Osteocyte (in vitro differentiated cells): Measurements from ENCODE around the gene SAMD14. TPM values are rescaled to one million over a fixed set of nuclear protein-coding genes. Genes with fewer than 3 reads are reported as not detected.

Source experiments
- DNase-seq: peaks from one replicate; pipeline ENCODE4 v3.0.0; 2021; ENCODE audit warnings: mixed read lengths; ENCODE audit not compliant: unreplicated experiment; ENCODE audit errors: extremely low spot score
- H3K27ac Mint-ChIP-seq: one replicate; pipeline ENCODE4 v1.8.0; 2021; ENCODE audit warnings: mild to moderate bottlenecking, mixed read lengths; ENCODE audit not compliant: unreplicated experiment
- H3K27me3 Mint-ChIP-seq: one replicate; pipeline ENCODE4 v1.8.0; 2021; ENCODE audit warnings: mixed read lengths; ENCODE audit not compliant: unreplicated experiment
- H3K36me3 Mint-ChIP-seq: one replicate; pipeline ENCODE4 v1.8.0; 2021; ENCODE audit warnings: mixed read lengths; ENCODE audit not compliant: unreplicated experiment
- H3K4me1 Mint-ChIP-seq: one replicate; pipeline ENCODE4 v1.8.0; 2021; ENCODE audit warnings: mixed read lengths; ENCODE audit not compliant: unreplicated experiment
- H3K4me3 Mint-ChIP-seq: one replicate; pipeline ENCODE4 v1.8.0; 2021; ENCODE audit warnings: mild to moderate bottlenecking, moderate library complexity, mixed read lengths; ENCODE audit not compliant: unreplicated experiment
- H3K9me3 Mint-ChIP-seq: one replicate; pipeline ENCODE4 v1.8.0; 2021; ENCODE audit warnings: mixed read lengths; ENCODE audit not compliant: unreplicated experiment
- total RNA-seq: library from RNA; stranded (reverse); gene quantifications from 2 replicates; pipeline ENCODE4 v1.2.1, GENCODE V29; 2021
- TF ChIP-seq, protein P1 (sequence below): fragments of 200-600 bp; sonication (generic); IDR thresholded peaks from 2 replicates; pipeline ENCODE4 v1.5.0; 2021; ENCODE audit warnings: antibody characterized with exemption, mild to moderate bottlenecking, moderate library complexity

SAMD14 gene
- total RNA-seq, 1 donor from 2014 or later = 36.8 TPM

DNA sequence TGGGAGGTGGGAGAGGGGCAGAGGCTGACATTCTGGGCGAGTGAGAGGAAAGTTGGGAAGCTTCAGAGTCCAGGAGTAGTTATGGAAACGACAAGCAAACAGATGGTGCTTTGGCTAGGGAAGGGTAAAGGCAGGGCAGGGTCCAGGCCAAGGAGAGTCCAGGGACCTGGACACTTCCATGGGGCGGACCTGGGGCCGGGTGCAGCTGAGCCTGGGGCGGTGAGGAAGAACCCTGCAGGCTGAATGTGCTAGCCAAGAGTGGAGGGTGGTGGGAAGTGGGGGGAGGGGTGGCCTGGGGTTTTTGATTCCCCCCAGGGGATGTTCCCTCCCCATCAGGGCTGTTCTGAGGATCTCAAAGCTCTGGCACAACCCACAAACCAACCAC is 17.9 kb upstream of the SAMD14 start:
- peaks cover 42% of the 10 kb centered on the region for H3K4me1 Mint-ChIP-seq
- H3K4me3 Mint-ChIP-seq = peak overlapping the region; percentile 91
- H3K9me3 Mint-ChIP-seq = no peaks in the 10 kb centered on the region
- TF ChIP-seq, protein P1, sequence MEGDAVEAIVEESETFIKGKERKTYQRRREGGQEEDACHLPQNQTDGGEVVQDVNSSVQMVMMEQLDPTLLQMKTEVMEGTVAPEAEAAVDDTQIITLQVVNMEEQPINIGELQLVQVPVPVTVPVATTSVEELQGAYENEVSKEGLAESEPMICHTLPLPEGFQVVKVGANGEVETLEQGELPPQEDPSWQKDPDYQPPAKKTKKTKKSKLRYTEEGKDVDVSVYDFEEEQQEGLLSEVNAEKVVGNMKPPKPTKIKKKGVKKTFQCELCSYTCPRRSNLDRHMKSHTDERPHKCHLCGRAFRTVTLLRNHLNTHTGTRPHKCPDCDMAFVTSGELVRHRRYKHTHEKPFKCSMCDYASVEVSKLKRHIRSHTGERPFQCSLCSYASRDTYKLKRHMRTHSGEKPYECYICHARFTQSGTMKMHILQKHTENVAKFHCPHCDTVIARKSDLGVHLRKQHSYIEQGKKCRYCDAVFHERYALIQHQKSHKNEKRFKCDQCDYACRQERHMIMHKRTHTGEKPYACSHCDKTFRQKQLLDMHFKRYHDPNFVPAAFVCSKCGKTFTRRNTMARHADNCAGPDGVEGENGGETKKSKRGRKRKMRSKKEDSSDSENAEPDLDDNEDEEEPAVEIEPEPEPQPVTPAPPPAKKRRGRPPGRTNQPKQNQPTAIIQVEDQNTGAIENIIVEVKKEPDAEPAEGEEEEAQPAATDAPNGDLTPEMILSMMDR = no peak
- DNase-seq = no peak
- H3K27me3 Mint-ChIP-seq = no peaks in the 10 kb centered on the region
- H3K36me3 Mint-ChIP-seq = peaks cover 24% of the 10 kb centered on the region
- H3K27ac Mint-ChIP-seq = peak overlapping the region; percentile 79

DNA sequence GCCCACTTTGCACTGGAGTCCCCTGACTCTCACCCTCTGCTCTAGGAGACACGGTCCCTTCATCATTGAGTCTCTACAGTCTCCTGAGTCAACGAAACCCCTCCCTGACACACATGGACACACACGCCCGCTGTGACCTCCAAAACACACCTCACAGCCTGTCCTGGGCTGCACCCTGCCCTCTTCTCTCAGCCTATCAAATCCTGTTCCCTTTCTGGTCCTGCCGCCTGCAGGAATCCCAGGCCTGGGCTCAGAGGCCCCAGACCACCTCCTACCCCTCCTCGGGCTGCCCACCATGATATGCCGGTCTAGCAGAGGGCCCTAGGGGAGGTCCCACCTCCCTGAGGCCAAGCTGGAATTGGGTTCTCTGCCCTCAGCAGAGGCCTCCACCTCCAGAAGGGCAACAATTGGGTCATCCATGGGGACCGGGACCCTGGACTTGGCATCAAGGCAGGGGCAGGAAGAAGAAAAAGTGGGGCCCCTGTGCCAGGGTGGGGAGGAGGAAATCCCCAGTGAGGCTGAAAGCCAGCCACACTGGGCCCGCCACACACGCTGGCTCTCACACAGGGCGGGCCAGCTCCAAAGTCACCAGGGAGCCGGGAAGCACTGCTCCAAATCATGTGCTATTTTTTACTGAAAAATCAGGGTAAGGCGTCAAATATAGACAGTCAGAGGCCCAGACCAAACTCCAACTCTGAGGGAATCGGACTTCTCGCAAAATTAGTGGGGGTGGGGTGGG is 17.1 kb upstream of the SAMD14 start:
- Mint-ChIP-seq H3K27ac (peak overlapping the region; percentile 79), H3K4me3 (peak overlapping the region; percentile 91), H3K4me1 (peaks cover 38% of the 10 kb centered on the region), H3K27me3 (no peaks in the 10 kb centered on the region), H3K36me3 (peaks cover 32% of the 10 kb centered on the region), H3K9me3 (no peaks in the 10 kb centered on the region)
- TF ChIP-seq, protein P1 = no peak
- no peak for DNase-seq

DNA sequence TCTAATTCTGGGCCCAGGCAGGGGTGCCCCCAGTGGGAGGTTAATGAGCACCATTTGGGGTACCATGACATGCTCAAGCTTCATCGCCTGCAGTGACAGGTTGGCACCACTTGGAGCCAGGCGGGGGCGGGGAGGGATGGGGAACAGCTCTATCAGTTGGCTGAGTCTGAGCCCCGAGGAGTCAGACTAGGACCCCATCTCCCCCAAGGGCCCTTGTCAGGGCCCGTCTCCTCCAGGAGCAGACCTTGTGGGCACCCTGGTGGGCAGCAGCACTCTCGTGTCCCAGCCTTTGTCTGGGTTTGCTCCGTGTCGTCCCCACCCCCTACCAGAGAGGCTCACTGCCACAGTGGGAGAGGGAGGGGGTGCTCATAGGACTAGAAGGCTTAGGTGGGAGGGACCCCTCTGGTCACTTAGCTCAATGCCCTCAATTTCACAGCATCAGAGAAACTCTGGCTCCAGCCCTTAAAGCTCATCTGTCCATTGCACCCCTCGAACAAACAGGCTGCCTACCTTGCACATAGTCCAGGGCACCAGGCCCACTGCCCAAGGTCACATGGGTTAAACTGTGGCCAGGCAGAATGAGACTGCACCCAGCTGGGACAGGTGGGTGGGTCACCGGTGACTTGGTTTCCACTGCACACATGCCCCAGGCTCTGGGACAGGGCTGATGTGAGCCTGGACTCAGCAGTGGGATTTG is 16.4 kb upstream of the SAMD14 start:
- Mint-ChIP-seq H3K4me1 (peaks cover 36% of the 10 kb centered on the region), H3K9me3 (no peaks in the 10 kb centered on the region), H3K27ac (peak overlapping the region; percentile 79), H3K4me3 (peak overlapping the region; percentile 91), H3K36me3 (peaks cover 39% of the 10 kb centered on the region), H3K27me3 (no peaks in the 10 kb centered on the region)
- no peak for DNase-seq
- TF ChIP-seq, protein P1 = no peak

DNA sequence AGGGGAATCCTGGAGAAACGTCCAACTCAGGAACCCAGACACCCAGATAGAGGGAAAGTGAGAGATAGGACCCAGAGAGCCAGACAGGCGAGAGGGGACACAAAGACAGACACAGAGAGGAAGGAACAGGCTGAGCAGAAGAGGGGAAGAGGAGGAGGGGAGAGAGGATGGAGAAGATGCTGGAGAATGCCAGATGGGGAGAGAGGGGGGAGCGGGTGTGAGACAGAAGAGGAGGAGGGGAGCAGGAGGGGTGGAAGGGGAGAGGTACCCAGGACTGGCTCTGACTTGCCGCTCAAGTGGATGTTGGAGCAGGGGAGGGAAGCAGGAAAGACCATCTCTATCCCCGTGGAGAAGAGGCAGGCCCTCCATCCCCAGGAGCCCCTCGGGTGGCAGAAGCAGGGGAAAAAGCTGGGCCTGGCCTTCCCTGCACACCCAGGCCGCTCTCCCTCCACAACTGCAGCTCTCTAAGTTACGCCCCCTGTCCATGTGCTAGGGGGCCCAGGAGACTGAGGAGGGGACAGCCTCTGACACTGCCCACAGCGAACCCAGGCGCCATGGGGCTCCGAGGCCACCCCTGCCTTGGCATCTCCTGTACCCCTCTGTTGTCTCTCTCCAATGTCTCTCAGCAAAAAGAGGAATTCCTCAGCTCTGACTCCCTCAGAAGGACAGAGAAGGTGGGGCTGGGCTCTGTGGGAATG is 15.7 kb upstream of the SAMD14 start:
- Mint-ChIP-seq H3K4me1 (peaks cover 36% of the 10 kb centered on the region), H3K9me3 (no peaks in the 10 kb centered on the region), H3K36me3 (peaks cover 44% of the 10 kb centered on the region), H3K27me3 (no peaks in the 10 kb centered on the region), H3K4me3 (peak overlapping the region; percentile 91), H3K27ac (peak overlapping the region; percentile 57)
- TF ChIP-seq, protein P1 = no peak
- no peak for DNase-seq
